Measurements from ENCODE around the gene TTC21A.

TTC21A gene

GRCh38 chr3:39095778-39096177, 11.7 kb upstream of the TTC21A start:
- ChIA-PET POLR2A (no interaction called here), CTCF (no interaction called here)
- TF ChIP-seq CTCF (IDR thresholded peaks at IDR 0.05; ENCODE audit: insufficient read depth, low read length, missing control alignments): no peak
- H3K4me3 ChIP-seq (ENCODE audit: low read depth, low read length): no peak overlapping the region
- no peak for DNase-seq (ENCODE audit: low read depth, low spot score)

GRCh38 chr3:39096775-39097174, 10.7 kb upstream of the TTC21A start:
- DNase-seq (ENCODE audit: low read depth, low spot score): no peak
- POLR2A ChIA-PET: no interaction called here

GRCh38 chr3:39097716-39098472, 9.6 kb upstream of the TTC21A start:
- TF ChIP-seq CTCF (IDR thresholded peaks at IDR 0.05; ENCODE audit: insufficient read depth, low read length, missing control alignments): no peak
- ChIA-PET POLR2A (no interaction called here), CTCF (interaction anchor here (1.2 to 1.7 kb wide), 5 partner anchors 8 to 194 kb away, joined by 3 to 8 read pairs (median 5); no protein-coding TSS in a partner anchor)
- DNase-seq (ENCODE audit: low read depth, low spot score): no peak
- H3K4me3 ChIP-seq (ENCODE audit: low read depth, low read length): no peak overlapping the region

More at GRCh38 chr3:39096775-39097174, 10.7 kb upstream of the TTC21A start:
- TF ChIP-seq CTCF (IDR thresholded peaks at IDR 0.05; ENCODE audit: insufficient read depth, low read length, missing control alignments): no peak
- no peak overlapping the region for H3K4me3 ChIP-seq (ENCODE audit: low read depth, low read length)
- CTCF ChIA-PET: interaction anchor here (0.9 to 1.7 kb wide), 5 partner anchors 9 to 195 kb away, joined by 3 to 8 read pairs (median 4); no protein-coding TSS in a partner anchor

GRCh38 chr3:39098473-39099000, 8.9 kb upstream of the TTC21A start:
- ChIA-PET CTCF (interaction anchor here (1.3 to 5.0 kb wide), 2 partner anchors 29 to 193 kb away, joined by 5 to 35 read pairs; no protein-coding TSS in a partner anchor), POLR2A (no interaction called here)
- TF ChIP-seq CTCF (IDR thresholded peaks at IDR 0.05; ENCODE audit: insufficient read depth, low read length, missing control alignments): no peak
- DNase-seq (ENCODE audit: low read depth, low spot score): no peak
- no peak overlapping the region for H3K4me3 ChIP-seq (ENCODE audit: low read depth, low read length)

- CTCF ChIA-PET: interaction anchor here (5.0 kb wide), 1 partner anchor 192 kb away, joined by 35 read pairs; no protein-coding TSS in a partner anchor
- no peak overlapping the region for H3K4me3 ChIP-seq (ENCODE audit: low read depth, low read length)
- TF ChIP-seq CTCF (IDR thresholded peaks at IDR 0.05; ENCODE audit: insufficient read depth, low read length, missing control alignments): no peak
- no peak for DNase-seq (ENCODE audit: low read depth, low spot score)
- POLR2A ChIA-PET: no interaction called here
Observed at GRCh38 chr3:39099242-39099641, 8.2 kb upstream of the TTC21A start.

GRCh38 chr3:39099738-39100499, 7.6 kb upstream of the TTC21A start:
- H3K4me3 ChIP-seq (ENCODE audit: low read depth, low read length): no peak overlapping the region
- TF ChIP-seq CTCF (IDR thresholded peaks at IDR 0.05; ENCODE audit: insufficient read depth, low read length, missing control alignments): no peak
- CTCF ChIA-PET: interaction anchor here (1.3 to 5.0 kb wide), 2 partner anchors 25 to 191 kb away, joined by 4 to 35 read pairs; no protein-coding TSS in a partner anchor
- DNase-seq (ENCODE audit: low read depth, low spot score): no peak
- POLR2A ChIA-PET: no interaction called here
